ENCODE measurements around the gene CLEC2B.

GRCh38 chr12:9867531-9867930, 1.6 kb downstream of the CLEC2B start:
- TF ChIP-seq CTCF (IDR thresholded peaks at IDR 0.05) = no peak
- TF ChIP-seq ZFX (IDR thresholded peaks at IDR 0.05; ENCODE audit: borderline replicate concordance) = no peak
